Stimulated activated CD4-positive, alpha-beta T cell treated with anti-CD3 and anti-CD28 coated beads, TNF-alpha, amount 100 ng/mL, for 4 hours (primary cell): ENCODE results near the gene ARHGAP23.
"Not testable (repeated sequence)": the region's sequence is repeated elsewhere in the genome, so short reads cannot be mapped to it uniquely, and the experiment has no call there.

Experiments
- DNase-seq, 3 experiments: peaks; one replicate each; pipeline ENCODE4 v3.0.0-alpha.2; 2020; ENCODE audit warnings: low read depth in 3 of 3

The ARHGAP23 gene

DNA sequence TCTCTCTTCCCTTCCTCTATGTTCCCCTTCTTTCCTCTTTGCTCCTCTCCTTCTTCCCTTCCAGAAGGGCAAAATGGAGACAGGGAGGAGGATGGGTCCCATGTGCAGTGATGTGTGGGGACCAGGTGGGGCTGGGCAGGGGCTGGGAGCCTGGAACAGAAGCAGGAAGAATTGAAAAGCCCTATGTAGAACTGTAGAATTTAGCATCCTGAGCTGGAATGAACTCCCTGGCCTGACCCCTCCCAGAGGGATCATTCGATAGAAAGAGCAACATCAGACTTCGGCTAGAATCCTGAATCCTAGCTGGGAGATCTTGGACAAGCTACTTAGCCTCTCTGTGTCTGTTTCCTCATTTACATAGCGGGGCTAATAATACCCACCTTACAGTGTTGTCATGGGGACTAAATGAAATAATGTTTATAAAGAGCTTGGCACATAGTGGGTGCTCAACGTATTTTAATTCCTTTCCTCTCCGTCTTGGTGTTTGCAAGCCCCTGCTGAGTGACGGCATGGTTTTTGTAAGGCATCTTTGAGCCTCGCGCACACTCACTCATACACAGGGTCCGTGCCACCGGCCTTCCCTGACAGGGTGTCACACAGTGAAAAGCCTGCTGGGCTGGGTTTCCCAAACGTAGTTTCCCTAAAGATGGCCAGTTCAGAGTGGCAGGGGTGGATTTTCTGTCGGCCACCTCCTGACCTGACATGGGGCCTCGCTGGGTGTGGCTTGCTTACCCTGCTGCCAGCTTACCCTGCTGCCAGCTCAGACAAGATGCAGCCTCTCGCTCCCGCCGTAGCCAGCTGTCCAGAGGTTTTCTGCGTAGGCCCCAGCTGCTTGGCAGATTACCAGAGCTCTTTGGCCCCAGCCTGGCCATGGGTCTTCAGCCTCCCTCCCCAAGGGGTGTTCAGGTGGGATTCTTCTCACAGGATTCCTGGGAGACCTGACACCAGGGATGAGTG lies 6.1 kb upstream of the ARHGAP23 start:
- DNase-seq = no peak

DNA sequence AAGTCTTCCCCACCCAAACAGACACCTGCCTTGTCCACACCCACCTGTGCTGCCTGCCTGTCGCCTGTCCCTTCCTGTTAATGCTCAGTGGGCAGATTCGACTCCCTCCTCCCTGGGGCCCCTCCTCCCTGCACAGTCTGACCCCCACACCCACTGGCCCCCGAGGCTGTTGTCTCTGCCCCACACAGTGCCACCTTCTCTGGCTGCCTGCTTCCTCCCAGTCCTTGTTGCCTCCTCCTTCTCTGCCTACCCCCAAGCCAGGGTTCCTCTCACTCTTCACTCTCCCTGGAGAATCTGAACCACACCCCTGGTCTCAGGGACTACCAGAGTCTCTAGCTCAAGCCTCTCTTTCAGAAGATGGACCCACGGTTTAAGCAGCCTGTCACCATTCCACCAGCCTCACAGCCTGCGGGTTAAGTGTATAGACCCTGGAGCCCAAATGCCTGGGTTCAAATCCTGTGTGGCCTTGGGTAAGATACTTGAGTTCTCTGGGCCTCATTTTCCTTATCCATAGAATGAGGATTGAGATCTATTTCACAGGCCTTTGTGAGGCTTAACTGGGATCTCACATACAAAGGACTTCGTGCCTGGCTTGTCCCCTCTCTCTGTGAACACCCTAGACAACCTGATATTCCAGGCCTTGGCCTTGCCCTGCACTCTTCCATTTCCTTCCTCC lies 3.8 kb upstream of the ARHGAP23 start:
- DNase-seq = no peak

DNA sequence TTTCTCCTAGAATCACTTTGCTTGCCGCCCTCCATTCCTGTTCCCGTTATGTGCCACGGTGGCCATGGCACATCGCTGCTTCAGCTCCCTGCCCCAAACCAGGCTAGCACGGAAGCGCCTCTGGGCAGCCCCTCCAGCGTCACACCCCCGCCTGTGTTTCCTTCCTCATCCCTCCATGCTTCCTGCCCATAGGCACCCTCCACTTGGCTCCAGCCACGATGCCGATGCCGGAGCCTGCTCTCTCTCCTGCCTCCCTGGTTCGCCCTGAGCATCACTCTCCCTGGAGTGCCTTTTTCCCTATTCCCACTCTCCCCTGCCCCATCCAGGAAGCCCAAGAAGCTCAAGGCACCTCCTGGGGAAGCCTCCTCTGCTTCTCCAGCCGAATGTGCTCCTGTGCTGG lies 3.2 kb upstream of the ARHGAP23 start:
- DNase-seq = no peak

DNA sequence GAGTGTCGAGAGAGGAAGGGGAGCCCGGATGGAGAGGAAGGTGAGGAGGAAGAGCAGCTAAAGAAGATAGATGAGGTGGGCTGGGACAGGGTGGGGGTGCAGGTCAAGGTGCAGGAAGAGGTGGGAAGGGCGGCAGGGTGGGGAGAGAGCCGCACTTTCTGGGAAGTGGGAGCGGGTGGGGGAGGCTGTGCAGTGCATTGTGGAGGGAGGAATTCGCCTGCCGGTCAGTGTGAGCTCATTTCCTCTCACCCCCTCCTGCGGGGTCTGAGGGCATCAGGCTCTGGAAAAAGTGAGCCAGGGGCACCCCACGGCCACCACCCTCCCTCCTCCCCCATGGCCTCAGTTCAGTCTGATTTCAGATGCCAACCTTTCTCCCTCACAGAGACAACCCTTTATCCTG lies 2.5 kb upstream of the ARHGAP23 start:
- DNase-seq = no peak

DNA sequence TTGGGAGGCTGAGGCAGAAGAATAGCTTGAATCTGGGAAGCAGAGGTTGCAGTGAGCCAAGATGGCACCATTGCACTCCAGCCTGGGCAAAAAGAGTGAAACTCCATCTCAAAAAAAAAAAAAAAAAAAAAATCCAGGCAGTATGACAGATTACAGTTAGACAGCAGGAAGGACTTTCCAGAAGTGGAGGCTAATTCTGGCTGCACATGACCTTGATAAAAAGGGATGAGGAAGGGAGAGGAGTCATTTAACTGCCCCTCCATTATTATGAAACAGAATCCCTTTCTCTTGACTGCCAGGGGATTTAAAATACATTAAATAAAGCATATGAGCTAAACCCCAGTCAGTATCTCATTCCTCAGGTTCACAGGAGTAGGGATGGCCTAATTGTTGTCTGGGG lies 1.8 kb upstream of the ARHGAP23 start:
- no peak for DNase-seq

DNA sequence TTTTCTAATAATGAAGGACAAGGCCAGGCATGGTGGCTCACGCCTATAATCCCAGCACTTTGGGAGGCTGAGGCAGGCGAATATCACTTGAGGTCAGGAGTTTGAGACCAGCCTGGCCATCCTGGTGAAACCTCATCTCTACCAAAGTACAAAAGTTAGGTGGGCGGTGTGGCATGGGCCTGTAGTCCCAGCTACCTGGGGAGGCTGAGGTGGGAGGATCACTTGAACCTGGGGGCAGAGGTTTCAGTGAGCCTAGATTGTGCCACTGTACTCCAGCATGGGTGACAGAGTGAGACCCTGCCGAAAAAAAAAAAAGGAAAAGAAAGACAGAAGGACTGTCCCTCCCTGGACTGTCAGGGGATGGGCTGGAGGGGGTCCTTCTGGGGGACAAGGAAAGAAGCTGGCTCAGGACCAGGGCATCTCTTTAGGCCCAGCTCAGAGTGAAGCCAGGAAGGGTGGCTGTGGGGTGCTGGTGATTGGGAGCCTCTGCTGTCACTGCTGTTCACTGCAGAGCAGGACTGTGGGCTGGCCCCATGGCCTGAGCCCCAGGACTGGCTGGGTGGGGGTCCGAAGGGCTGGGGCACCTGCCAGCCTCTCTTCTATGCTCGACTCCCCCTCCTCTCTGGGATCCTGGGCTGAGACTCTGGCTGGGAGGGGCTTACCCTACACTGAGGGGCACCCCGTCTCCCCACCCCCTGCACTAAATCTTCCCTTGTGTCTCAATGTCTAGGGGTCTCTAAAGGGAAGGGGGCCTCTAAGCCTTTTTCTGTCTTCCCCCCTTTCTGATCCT lies 909 bp upstream of the ARHGAP23 start:
- no peak for DNase-seq

DNA sequence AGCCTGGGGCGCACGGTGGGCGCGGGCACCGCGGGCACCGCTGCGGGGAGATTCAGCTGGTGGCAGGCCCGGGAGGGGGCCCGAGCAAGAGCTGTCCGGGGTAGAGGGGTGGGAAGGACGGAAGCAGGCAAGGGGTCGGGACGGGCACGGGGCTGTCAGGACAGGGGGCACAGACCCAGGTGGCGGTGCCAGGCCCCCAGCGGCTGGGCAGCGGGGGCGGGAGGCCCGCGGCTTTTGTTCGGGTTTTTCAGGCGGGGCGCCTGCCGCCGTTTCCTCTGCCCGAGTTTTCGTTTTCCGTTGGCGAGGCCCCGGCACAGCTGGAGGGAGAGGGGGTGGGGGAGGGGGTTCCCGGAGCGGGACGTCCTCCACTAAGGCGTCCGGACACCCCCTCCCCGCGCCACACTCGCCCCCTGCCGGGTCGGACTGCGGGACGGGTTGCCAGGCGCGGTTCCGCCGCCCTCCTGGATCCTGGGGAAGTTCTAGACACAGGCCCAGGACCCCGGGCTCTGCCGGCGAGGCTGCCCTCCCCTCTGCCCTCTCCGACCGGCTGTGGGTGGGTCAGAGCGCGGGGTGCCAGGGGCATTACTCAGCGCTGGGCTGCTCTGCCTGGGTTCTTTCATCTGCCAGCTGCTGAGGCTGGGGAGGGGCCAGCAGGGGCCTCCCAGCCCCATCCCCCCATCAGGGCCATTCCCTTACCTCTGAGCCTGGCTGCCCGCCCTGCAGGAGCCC lies 543 bp downstream of the ARHGAP23 start:
- no peak for DNase-seq

DNA sequence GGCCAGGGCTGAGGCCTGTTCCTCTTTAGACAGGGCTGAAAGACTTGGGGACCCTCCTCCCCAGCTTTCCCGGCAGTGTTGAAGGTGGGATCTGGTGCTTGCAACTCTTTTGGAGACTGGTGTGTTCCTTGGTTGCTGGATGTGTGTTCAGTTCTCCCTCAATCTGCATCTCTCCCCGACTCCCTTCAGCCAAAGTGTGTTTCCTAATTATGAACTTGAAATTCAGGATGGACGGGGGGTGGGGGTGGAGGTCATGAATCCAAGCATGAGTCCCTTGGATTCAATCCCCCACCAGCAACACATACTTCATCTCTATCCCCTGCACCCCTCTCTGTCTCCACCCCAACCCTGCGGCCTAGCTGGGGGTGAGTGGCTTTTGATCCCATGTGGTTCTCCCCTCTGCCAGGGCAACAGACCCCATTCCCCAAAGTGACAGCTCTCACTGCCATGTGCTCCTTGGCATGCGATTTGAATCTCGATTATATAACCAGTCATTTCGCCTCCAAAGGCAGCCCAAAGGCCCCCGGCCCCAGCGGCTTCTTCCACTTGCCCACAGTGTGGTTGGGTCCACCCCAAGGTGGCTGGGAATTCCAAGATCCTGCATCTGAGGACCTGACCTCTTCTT lies 1.3 kb downstream of the ARHGAP23 start:
- no peak for DNase-seq

DNA sequence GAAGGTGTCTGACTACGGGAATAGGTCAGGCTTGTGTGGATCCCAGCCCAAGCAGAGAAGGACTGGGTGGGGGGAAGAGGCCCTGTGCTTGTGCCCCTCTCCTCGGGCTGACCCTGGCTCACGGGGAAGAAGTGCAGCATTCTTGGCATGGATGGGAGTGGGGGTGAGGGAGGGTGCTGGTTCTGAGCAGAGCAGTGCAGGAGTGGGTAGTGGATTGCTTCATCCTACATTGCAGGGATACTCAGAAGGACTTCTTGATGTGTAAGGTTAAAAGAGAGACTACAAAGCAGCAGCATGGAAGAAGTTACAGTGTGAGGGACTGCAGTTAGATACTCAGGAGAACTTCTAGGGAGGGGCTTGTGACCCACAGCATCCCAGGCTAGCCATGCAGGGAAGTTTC lies 2.1 kb downstream of the ARHGAP23 start:
- DNase-seq = no peak

DNA sequence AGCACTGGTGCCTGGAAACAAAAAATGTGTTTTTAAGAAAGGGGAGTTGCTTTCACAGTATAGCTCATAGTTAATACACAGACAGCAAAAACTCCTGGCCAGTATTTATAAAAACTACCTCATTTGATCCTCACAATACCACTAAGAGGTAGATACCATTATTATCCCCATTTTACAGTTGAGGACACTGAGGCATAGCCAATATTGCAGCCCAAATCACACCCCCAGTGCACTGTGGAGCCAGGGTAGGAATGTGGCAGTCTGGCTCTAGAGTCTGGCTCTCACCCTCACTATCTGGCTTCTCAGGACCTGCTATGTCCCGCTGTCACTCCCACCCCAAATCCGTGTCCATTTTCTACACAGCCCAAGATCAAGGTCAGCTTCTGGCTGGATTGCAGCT lies 2.6 kb downstream of the ARHGAP23 start:
- DNase-seq = no peak

DNA sequence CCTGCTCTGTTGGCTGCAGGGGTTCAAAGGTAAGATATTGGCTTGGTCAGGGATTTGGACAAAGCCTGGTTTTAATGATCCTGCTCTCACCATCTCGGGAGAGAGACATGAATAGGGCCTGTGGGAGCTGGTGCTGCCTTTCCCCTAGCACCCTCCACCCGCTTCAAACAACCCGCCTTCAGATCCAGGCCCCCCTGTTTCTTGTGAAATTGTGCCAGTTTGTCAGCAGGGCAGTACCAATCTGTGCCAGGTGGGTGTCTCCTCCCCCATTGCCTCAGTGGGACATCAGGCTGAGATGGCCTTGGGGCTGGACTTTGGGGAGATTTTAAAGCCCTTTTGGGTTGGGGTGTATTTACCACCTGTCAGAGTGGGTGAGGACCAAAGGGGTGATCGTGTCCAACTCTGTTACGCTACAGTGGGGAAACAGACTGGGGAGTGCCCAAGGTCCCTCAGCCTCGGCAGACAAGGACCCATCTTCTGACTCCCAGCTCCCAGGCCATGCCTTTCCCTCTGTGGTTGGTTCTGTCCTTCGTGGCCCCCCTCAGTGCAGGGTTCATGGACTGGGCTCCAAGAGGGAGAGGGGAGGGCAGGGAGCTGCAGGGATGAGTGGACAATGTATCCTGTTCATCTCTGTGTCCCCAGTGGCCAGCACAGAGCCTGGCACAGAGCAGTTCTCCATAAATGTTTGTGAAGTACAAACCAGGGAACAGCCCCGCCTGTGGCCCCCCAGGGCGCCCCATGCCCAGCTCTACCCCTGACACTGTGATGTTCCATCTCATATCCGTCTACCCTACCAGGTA lies 3.3 kb downstream of the ARHGAP23 start:
- no peak for DNase-seq

DNA sequence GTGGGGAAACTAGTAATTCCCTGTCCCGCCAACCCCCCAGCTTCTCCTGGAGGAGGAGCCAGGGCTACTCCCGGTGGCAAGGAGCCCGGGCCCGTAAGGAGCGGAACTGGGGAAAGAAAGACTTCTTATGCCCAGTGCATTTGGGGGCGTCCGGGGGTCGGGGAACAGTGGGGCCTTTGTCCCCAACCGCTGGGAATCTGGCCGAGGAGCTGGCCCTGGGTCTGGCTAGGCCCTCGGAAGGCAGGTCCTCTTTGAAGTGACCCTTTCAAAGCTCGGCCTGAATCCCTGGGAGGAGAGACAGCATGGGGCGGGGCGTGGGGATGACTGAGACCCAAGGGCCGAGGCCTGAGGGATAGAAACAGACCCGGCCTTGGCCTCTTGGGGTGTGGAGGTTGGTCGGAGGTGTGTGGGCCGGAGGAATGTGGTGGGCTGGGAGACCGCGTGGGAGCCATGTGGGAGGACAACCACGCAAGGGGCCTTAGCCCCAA lies 6.0 kb downstream of the ARHGAP23 start:
- DNase-seq = no peak

DNA sequence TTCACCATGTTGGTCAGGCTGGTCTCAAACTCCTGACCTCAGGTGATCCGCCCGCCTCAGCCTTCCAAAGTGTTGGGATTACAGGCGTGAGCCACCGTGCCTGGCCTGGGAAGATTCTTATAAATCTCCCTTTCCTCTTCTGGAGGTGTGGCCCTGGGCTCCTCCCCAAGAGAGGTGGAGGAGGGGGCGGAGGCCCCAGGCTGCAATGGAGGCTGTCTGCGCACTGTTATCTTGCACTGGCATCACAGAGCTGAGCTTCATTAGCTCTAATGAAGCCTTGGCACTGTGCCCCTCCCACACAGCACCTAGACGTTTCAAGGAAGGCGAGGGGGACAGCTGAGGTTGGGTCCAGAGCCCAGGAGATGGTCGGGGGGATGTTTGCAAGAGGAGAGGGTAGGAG lies 7.5 kb downstream of the ARHGAP23 start:
- no peak for DNase-seq

DNA sequence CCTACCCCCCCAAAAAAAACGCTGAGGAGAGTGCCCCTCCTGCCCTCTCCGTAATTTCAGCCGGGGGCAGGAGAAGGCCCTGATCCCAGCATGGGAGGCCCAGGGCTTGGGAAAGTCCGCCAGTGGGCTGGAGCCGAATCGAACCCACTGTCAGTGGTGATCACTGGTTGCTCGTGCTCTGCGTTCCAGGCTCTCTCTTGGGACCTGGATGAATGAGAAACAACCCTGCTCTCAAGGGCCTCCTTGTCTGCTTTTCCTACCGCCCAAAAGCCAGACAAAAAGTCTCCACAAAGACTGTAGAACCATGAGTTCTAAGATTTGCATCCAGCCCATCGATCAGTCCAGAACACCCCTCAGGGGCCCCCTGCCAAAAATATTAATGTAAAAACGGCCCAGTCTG lies 8.1 kb downstream of the ARHGAP23 start:
- no peak for DNase-seq

DNA sequence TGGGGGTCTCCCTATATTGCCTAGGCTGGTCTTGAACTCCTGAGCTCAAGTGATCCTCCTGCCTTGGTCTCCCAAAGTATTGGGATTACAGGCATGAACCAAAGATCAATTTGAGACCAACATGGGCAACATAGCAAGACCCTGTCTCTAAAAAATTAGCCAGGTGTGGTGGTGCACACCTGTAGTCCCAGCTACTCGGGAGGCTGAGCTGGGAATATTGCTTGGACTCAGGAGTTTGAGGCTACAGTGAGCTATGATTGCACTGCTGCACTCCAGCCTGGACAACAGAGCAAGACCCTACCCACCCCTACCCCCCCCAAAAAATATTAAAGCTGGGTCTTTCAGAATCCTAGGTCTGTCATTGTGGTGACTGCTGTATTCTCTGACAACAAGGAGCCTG lies 9.0 kb downstream of the ARHGAP23 start:
- DNase-seq = not testable (repeated sequence)

DNA sequence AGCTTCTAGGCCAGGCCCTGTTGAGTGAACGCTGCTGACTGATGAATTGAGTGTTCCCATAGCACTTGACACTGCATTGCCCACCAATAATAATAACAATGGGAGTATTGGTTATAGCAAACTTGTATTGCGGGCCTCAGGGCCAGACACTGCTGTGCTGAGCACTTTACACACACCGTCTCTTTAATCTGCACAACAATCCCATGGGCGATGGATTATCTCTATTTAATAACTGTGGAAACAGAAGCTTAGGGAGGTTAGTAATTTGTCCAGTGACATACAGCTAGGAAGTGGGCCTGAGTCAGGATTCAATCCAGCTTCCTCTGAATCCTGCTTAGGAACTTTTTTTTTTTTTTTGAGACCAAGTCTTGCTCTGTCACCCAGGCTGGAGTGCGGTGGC lies 11.2 kb downstream of the ARHGAP23 start:
- no peak for DNase-seq

DNA sequence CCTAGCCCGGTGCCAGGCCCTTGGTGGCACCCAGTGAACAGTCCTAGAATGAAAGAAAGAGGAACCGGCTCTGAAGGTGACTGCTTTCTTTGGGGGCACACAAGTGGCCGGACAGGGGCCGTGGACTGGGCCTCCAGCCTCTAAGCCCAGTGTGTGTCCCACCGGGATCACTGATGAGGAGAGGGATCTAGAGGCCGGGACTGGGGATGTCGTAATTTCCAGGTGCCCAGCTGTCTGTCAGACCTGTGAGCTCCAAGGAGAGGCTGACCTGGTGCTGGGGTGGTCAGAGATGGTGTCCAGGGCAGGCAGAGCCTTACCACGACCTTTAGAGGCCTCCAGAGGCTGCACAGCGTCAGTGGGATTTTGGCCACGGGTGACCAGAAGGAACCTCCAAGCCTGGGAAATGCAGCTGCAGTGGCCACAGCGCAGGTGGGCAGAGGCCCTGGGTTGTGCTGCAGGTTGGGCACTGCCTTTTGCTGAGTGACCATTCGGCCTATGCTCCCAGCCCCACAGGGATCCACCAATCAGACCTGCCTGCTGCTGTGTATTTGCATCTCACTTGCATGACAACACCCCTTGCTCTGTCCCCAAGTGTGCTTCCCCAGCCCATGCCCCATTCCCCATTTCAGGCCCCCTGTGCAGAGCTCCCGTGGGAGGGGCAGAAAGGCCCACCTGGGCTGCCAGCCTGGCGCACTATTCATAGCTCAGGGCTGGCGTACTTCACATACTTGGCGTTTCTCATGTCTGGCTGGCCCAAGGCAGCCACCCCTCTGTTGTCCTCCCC lies 12.5 kb downstream of the ARHGAP23 start:
- DNase-seq = no peak

DNA sequence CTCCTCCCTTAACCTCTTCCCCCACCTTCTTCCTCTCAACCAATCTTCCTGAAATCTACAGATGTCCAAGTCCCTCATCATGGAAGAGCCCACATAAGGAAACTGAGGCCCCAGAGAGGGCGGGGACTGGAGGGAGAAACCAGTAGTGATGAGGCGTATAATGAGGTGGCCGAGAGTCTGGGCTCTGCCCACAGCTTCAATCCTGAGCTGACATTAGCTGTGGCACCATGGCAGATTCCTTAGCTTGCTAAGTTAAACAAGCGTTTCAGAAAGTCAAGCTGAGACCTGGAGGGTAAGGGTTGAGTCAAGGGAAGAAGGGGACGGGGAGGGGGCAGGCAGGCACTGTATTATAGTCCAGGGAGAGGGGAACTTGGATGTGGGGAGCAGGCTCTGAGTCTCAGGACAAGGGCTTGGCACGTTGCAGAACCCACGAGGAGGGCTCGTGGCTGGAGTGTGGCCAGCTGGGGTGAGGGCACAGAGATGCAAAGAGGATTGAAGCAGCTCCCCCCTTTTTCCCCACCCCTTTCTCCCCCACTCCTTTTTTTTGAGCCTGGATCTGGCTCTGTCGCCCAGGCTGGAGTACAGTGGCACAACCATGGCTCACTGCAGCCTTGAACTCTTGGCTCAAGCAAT lies 13.3 kb downstream of the ARHGAP23 start:
- no peak for DNase-seq

DNA sequence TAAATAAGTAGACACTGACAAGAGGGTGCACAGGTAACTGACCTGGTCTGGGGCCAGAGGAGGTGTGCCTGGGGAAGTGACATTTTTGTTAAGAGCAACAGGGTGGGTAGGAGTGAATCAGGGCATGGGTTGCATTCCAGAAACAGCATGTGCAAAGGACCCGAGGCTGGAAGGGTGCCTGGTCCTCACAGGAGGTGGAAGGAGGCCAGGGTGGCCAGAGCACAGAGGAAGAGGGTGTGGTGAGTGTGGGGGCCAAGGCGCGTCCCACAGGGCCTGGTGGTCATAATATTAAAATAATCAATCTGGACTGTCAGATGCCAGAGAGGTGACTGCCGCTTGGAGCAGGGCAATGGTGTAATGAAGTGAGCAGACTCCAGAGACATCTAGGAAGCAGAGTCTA lies 14.3 kb downstream of the ARHGAP23 start:
- no peak for DNase-seq
